ENCODE measurements around the gene MALSU1. TPM values are rescaled to one million over a fixed set of nuclear protein-coding genes. Genes with fewer than 3 reads are reported as not detected.

Gene MALSU1
- total RNA-seq, 1 donor from 2014 or later: 62.3 TPM

- no peaks in the 10 kb centered on the region for H3K36me3 Mint-ChIP-seq (ENCODE audit: low read depth, unreplicated experiment)
- H3K9me3 Mint-ChIP-seq (ENCODE audit: unreplicated experiment): no peaks in the 10 kb centered on the region
- H3K4me1 Mint-ChIP-seq (ENCODE audit: low read depth, unreplicated experiment): no peaks in the 10 kb centered on the region
- H3K4me3 Mint-ChIP-seq (ENCODE audit: unreplicated experiment): no peak overlapping the region
- no peak overlapping the region for H3K27ac ChIP-seq (ENCODE audit: low read depth, low read length)
- H3K79me2 ChIP-seq (ENCODE audit: insufficient read depth, low read length): no peaks in the 10 kb centered on the region
- H3K9me3 ChIP-seq (ENCODE audit: insufficient read depth, low read depth, low read length): no peaks in the 10 kb centered on the region
- no peaks in the 10 kb centered on the region for H3K27me3 ChIP-seq (ENCODE audit: insufficient read depth, low read length)
- H3K27me3 Mint-ChIP-seq (ENCODE audit: low read depth, unreplicated experiment): no peaks in the 10 kb centered on the region
- no peak for DNase-seq (ENCODE audit: low read depth)
- H3K4me1 ChIP-seq (ENCODE audit: insufficient read depth, low read length): no peaks in the 10 kb centered on the region
- H4K20me1 ChIP-seq (ENCODE audit: insufficient read depth, low read length): no peaks in the 10 kb centered on the region
- H3K4me3 ChIP-seq (ENCODE audit: insufficient read depth, low read depth, low read length): no peak overlapping the region
- no peak overlapping the region for H3K4me2 ChIP-seq (ENCODE audit: low read length)
- TF ChIP-seq CTCF (IDR thresholded peaks at IDR 0.05; ENCODE audit: insufficient read depth, low read depth, low read length) (no peak), EZH2 (IDR thresholded peaks at IDR 0.05; ENCODE audit: insufficient read depth, low read length) (no peak)
- FAIRE-seq: no peak
- H2AFZ ChIP-seq (ENCODE audit: low read depth, low read length): no peak overlapping the region
- no peak overlapping the region for H3K27ac Mint-ChIP-seq (ENCODE audit: unreplicated experiment)
- H3K36me3 ChIP-seq (ENCODE audit: insufficient read depth, low read length): no peaks in the 10 kb centered on the region
- no peak overlapping the region for H3K9ac ChIP-seq (ENCODE audit: low read length)
Observed at GRCh38 chr7:23279819-23280525, 19.2 kb upstream of the MALSU1 start.

- Histone ChIP-seq H3K9ac (ENCODE audit: low read length) (no peak overlapping the region), H3K36me3 (ENCODE audit: insufficient read depth, low read length) (no peaks in the 10 kb centered on the region), H3K4me2 (ENCODE audit: low read length) (no peak overlapping the region), H3K79me2 (ENCODE audit: insufficient read depth, low read length) (no peaks in the 10 kb centered on the region), H3K9me3 (ENCODE audit: insufficient read depth, low read depth, low read length) (no peaks in the 10 kb centered on the region), H3K4me3 (ENCODE audit: insufficient read depth, low read depth, low read length) (no peak overlapping the region), H3K27ac (ENCODE audit: low read depth, low read length) (no peak overlapping the region), H3K4me1 (ENCODE audit: insufficient read depth, low read length) (no peaks in the 10 kb centered on the region), H3K27me3 (ENCODE audit: insufficient read depth, low read length) (no peaks in the 10 kb centered on the region), H4K20me1 (ENCODE audit: insufficient read depth, low read length) (no peaks in the 10 kb centered on the region), H2AFZ (ENCODE audit: low read depth, low read length) (no peak overlapping the region)
- no peak overlapping the region for H3K4me3 Mint-ChIP-seq (ENCODE audit: unreplicated experiment)
- H3K4me1 Mint-ChIP-seq (ENCODE audit: low read depth, unreplicated experiment): peaks cover 2% of the 10 kb centered on the region
- no peak for TF ChIP-seq CTCF (IDR thresholded peaks at IDR 0.05; ENCODE audit: insufficient read depth, low read depth, low read length)
- TF ChIP-seq EZH2 (IDR thresholded peaks at IDR 0.05; ENCODE audit: insufficient read depth, low read length): no peak
- H3K9me3 Mint-ChIP-seq (ENCODE audit: unreplicated experiment): no peaks in the 10 kb centered on the region
- H3K27ac Mint-ChIP-seq (ENCODE audit: unreplicated experiment): no peak overlapping the region
- FAIRE-seq (no peak), DNase-seq (ENCODE audit: low read depth) (no peak)
- H3K36me3 Mint-ChIP-seq (ENCODE audit: low read depth, unreplicated experiment): no peaks in the 10 kb centered on the region
- no peaks in the 10 kb centered on the region for H3K27me3 Mint-ChIP-seq (ENCODE audit: low read depth, unreplicated experiment)
Observed at GRCh38 chr7:23283086-23283485, 16.1 kb upstream of the MALSU1 start.

- Mint-ChIP-seq H3K27ac (ENCODE audit: unreplicated experiment) (no peak overlapping the region), H3K9me3 (ENCODE audit: unreplicated experiment) (no peaks in the 10 kb centered on the region), H3K4me1 (ENCODE audit: low read depth, unreplicated experiment) (peaks cover 2% of the 10 kb centered on the region), H3K36me3 (ENCODE audit: low read depth, unreplicated experiment) (no peaks in the 10 kb centered on the region), H3K27me3 (ENCODE audit: low read depth, unreplicated experiment) (no peaks in the 10 kb centered on the region), H3K4me3 (ENCODE audit: unreplicated experiment) (no peak overlapping the region)
- no peak overlapping the region for H3K4me2 ChIP-seq (ENCODE audit: low read length)
- H3K9ac ChIP-seq (ENCODE audit: low read length): no peak overlapping the region
- no peak overlapping the region for H2AFZ ChIP-seq (ENCODE audit: low read depth, low read length)
- no peak for TF ChIP-seq CTCF (IDR thresholded peaks at IDR 0.05; ENCODE audit: insufficient read depth, low read depth, low read length)
- no peak for TF ChIP-seq EZH2 (IDR thresholded peaks at IDR 0.05; ENCODE audit: insufficient read depth, low read length)
- no peak for FAIRE-seq
- DNase-seq (ENCODE audit: low read depth): no peak
- no peaks in the 10 kb centered on the region for H3K4me1 ChIP-seq (ENCODE audit: insufficient read depth, low read length)
- no peaks in the 10 kb centered on the region for H4K20me1 ChIP-seq (ENCODE audit: insufficient read depth, low read length)
- no peak overlapping the region for H3K27ac ChIP-seq (ENCODE audit: low read depth, low read length)
- no peaks in the 10 kb centered on the region for H3K27me3 ChIP-seq (ENCODE audit: insufficient read depth, low read length)
- no peaks in the 10 kb centered on the region for H3K79me2 ChIP-seq (ENCODE audit: insufficient read depth, low read length)
- H3K36me3 ChIP-seq (ENCODE audit: insufficient read depth, low read length): no peaks in the 10 kb centered on the region
- no peaks in the 10 kb centered on the region for H3K9me3 ChIP-seq (ENCODE audit: insufficient read depth, low read depth, low read length)
- no peak overlapping the region for H3K4me3 ChIP-seq (ENCODE audit: insufficient read depth, low read depth, low read length)
Observed at GRCh38 chr7:23284871-23285270, 14.3 kb upstream of the MALSU1 start.
